ENCODE data around the gene HYAL2.

DNA sequence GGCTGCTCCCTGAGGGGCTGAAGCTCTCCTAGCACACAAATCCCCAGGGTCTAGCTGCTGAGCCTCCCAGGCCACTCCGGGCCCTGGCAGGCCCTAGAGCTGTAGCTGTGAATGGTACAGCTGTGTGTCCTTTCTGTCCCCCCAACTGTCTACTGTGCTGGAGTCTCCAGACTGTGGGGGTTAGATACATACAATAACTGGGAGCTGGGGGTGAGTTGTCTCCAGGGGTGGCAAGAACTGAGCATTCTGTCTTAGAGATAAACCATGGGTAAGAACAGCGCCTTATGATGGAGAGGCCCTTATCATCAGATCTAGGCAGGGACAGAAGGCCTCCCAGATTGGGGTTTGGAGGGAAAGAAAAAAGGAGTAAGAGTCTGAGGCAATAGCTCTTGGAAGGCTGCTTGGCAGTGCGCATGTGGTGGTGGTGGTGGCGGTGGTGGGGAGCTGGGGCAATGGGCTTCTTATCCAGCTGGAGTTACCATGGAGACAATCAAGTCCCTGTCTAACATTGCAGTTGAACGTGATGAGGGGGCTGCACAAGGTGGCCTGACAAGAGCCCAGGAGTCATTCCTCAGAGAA lies 31.7 kb upstream of the HYAL2 start:
- TF ChIP-seq, protein P1, sequence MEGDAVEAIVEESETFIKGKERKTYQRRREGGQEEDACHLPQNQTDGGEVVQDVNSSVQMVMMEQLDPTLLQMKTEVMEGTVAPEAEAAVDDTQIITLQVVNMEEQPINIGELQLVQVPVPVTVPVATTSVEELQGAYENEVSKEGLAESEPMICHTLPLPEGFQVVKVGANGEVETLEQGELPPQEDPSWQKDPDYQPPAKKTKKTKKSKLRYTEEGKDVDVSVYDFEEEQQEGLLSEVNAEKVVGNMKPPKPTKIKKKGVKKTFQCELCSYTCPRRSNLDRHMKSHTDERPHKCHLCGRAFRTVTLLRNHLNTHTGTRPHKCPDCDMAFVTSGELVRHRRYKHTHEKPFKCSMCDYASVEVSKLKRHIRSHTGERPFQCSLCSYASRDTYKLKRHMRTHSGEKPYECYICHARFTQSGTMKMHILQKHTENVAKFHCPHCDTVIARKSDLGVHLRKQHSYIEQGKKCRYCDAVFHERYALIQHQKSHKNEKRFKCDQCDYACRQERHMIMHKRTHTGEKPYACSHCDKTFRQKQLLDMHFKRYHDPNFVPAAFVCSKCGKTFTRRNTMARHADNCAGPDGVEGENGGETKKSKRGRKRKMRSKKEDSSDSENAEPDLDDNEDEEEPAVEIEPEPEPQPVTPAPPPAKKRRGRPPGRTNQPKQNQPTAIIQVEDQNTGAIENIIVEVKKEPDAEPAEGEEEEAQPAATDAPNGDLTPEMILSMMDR (IDR thresholded peaks at IDR 0.05; ENCODE audit: low read depth, low read length, missing input control) = no peak
- TF ChIP-seq, protein P2, sequence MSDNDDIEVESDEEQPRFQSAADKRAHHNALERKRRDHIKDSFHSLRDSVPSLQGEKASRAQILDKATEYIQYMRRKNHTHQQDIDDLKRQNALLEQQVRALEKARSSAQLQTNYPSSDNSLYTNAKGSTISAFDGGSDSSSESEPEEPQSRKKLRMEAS (IDR thresholded peaks at IDR 0.05) = no peak
- TF ChIP-seq, protein P3, sequence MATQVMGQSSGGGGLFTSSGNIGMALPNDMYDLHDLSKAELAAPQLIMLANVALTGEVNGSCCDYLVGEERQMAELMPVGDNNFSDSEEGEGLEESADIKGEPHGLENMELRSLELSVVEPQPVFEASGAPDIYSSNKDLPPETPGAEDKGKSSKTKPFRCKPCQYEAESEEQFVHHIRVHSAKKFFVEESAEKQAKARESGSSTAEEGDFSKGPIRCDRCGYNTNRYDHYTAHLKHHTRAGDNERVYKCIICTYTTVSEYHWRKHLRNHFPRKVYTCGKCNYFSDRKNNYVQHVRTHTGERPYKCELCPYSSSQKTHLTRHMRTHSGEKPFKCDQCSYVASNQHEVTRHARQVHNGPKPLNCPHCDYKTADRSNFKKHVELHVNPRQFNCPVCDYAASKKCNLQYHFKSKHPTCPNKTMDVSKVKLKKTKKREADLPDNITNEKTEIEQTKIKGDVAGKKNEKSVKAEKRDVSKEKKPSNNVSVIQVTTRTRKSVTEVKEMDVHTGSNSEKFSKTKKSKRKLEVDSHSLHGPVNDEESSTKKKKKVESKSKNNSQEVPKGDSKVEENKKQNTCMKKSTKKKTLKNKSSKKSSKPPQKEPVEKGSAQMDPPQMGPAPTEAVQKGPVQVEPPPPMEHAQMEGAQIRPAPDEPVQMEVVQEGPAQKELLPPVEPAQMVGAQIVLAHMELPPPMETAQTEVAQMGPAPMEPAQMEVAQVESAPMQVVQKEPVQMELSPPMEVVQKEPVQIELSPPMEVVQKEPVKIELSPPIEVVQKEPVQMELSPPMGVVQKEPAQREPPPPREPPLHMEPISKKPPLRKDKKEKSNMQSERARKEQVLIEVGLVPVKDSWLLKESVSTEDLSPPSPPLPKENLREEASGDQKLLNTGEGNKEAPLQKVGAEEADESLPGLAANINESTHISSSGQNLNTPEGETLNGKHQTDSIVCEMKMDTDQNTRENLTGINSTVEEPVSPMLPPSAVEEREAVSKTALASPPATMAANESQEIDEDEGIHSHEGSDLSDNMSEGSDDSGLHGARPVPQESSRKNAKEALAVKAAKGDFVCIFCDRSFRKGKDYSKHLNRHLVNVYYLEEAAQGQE (IDR thresholded peaks at IDR 0.05) = no peak
- TF ChIP-seq JUND (IDR thresholded peaks at IDR 0.05) = no peak
- TF ChIP-seq TAF1 (conservative IDR thresholded peaks at IDR 0.05) = no peak
- TF ChIP-seq GABPA (IDR thresholded peaks at IDR 0.05 in 1 of 2, conservative IDR thresholded peaks at IDR 0.05 in 1 of 2) = no peak
- no peak for TF ChIP-seq YY1 (IDR thresholded peaks at IDR 0.05)
- TF ChIP-seq FOXA1 (IDR thresholded peaks at IDR 0.05) = no peak
- TF ChIP-seq EGR1 (IDR thresholded peaks at IDR 0.05; ENCODE audit: low read depth in 2 of 2) = no peak
- no peak for TF ChIP-seq SP1 (IDR thresholded peaks at IDR 0.05)
- no peak for TF ChIP-seq RAD21 (IDR thresholded peaks at IDR 0.05)
- no peak for TF ChIP-seq NR2F2 (IDR thresholded peaks at IDR 0.05)

Measured in liver (tissue), 3 donors.